ENCODE results near the gene IFNA16. TPM values are rescaled to one million over a fixed set of nuclear protein-coding genes. Genes with fewer than 3 reads are reported as not detected.
"Not testable (repeated sequence)": the region's sequence is repeated elsewhere in the genome, so short reads cannot be mapped to it uniquely, and the experiment has no call there.

The IFNA16 gene
- total and polyA plus RNA-seq, 2 experiments from 2014 or later: not detected

DNA sequence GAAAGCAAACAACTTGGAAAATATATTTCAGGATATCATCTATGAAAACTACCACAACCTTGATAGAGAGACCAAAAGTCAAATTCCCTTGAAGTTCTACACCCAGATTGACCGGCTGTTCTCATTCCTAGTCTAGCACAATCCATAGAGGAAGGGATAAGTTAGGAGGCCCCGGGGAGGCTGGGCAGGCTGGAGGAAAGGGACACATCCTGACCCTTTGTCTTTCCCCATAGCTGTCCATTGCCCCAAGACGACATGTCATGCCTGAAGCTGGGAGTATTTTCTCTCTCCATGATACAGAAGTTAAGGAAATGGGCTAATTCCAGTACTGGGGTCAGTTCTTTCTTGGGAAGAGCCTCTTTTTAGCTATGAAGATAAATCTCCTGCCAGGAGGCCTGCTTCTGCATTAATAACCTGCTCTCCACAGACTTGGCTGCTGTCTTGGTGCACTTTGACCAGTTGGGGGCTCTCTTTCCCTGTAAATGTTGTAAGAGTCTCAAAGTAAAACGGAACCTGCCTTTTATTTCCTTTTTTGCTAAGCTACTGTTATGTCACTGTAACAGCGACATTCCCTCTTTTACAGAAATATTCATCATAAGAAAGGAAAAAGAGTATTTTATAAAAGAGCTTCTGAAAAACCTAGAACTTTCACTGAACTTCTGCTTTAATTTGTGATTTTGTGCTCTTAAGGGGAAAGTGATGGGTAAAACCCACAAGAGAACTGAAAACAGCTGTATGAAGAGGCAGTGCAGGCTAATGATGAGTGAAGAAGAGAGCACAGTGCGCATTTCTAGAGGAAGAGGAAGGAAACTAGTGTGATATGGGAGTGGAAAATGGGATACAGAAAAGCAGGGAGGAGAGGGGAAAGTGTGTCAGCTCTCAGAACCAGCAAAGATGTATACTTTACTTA, 22.0 kb downstream of the IFNA16 start:
- 43% methylated on average over 6 of the region's 6 CpGs for WGBS (ENCODE audit: low lambda C conversion rate, missing lambda C conversion rate)
- H3K27ac ChIP-seq; H3K9me2 ChIP-seq (replicated peaks; ENCODE audit: insufficient read depth); H3K4me3 ChIP-seq; H3K79me2 ChIP-seq; H3K9me3 ChIP-seq (ENCODE audit: low read depth); H4K20me1 ChIP-seq (ENCODE audit: insufficient read depth, poor library complexity, severe bottlenecking); H3K27me3 ChIP-seq; H2AFZ ChIP-seq; H3K4me1 ChIP-seq (ENCODE audit: insufficient read depth); H3K36me3 ChIP-seq (replicated peaks; ENCODE audit: insufficient read depth, low read depth): not testable (repeated sequence)
- TF ChIP-seq, protein P1, sequence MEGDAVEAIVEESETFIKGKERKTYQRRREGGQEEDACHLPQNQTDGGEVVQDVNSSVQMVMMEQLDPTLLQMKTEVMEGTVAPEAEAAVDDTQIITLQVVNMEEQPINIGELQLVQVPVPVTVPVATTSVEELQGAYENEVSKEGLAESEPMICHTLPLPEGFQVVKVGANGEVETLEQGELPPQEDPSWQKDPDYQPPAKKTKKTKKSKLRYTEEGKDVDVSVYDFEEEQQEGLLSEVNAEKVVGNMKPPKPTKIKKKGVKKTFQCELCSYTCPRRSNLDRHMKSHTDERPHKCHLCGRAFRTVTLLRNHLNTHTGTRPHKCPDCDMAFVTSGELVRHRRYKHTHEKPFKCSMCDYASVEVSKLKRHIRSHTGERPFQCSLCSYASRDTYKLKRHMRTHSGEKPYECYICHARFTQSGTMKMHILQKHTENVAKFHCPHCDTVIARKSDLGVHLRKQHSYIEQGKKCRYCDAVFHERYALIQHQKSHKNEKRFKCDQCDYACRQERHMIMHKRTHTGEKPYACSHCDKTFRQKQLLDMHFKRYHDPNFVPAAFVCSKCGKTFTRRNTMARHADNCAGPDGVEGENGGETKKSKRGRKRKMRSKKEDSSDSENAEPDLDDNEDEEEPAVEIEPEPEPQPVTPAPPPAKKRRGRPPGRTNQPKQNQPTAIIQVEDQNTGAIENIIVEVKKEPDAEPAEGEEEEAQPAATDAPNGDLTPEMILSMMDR (IDR thresholded peaks at IDR 0.05; ENCODE audit: poor library complexity): peak; percentile 73
- peak overlapping the region; percentile 46 for H3K4me2 ChIP-seq
- peak; percentile 28 for DNase-seq (ENCODE audit: low spot score)

GRCh38 chr9:21187487-21187886, 29.6 kb downstream of the IFNA16 start, which contains the start of gene IFNA4:
Gene IFNA4, minus strand, starts transcription at chr9:21187587. Its CDS starts 56 bp downstream, at chr9:21187531.
- not testable (repeated sequence) for H3K79me2 ChIP-seq; H3K4me3 ChIP-seq; H2AFZ ChIP-seq; H3K27ac ChIP-seq; H3K4me2 ChIP-seq; H3K4me1 ChIP-seq (ENCODE audit: insufficient read depth); H3K27me3 ChIP-seq; H4K20me1 ChIP-seq (ENCODE audit: insufficient read depth, poor library complexity, severe bottlenecking); DNase-seq (ENCODE audit: low spot score); H3K9me3 ChIP-seq (ENCODE audit: low read depth); H3K36me3 ChIP-seq (replicated peaks; ENCODE audit: insufficient read depth, low read depth); H3K9me2 ChIP-seq (replicated peaks; ENCODE audit: insufficient read depth)
- WGBS (ENCODE audit: low lambda C conversion rate, missing lambda C conversion rate): 90% methylated on average over 3 of the region's 3 CpGs

GRCh38 chr9:21182810-21183736, 34.0 kb downstream of the IFNA16 start:
- WGBS (ENCODE audit: low lambda C conversion rate, missing lambda C conversion rate): 44% methylated on average over 4 of the region's 4 CpGs
- not testable (repeated sequence) for H3K4me1 ChIP-seq (ENCODE audit: insufficient read depth); H3K9me2 ChIP-seq (replicated peaks; ENCODE audit: insufficient read depth); H3K4me2 ChIP-seq; DNase-seq (ENCODE audit: low spot score); H2AFZ ChIP-seq; H3K27me3 ChIP-seq; H3K4me3 ChIP-seq; H4K20me1 ChIP-seq (ENCODE audit: insufficient read depth, poor library complexity, severe bottlenecking); H3K9me3 ChIP-seq (ENCODE audit: low read depth); H3K27ac ChIP-seq; H3K36me3 ChIP-seq (replicated peaks; ENCODE audit: insufficient read depth, low read depth); H3K79me2 ChIP-seq
- TF ChIP-seq, protein P1 (IDR thresholded peaks at IDR 0.05; ENCODE audit: poor library complexity): peak; percentile 49

DNA sequence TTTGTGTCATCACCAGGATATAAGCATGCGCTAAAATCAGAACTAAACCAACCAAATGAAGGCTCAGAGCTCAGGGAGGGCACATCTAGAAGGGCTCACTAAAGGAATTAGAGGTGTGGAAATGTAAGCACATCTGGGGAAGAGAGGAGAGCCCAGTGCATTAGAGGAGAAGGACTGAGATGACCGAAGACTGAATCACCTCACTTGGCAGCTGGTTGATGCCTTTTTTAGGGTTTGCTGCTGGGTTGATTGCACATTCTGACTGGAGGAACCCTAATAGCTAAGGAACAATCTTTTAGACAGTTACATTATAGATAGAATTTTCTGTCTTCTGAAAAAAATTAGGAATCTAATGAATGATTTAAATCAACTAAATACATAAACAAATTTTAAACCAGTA, 42.4 kb downstream of the IFNA16 start:
- peaks cover 5% of the 10 kb centered on the region for H3K36me3 ChIP-seq (replicated peaks; ENCODE audit: insufficient read depth, low read depth)
- no peaks in the 10 kb centered on the region for H3K9me2 ChIP-seq (replicated peaks; ENCODE audit: insufficient read depth)
- no peak for DNase-seq (ENCODE audit: low spot score)
- H3K27ac ChIP-seq: no peak overlapping the region
- no peaks in the 10 kb centered on the region for H3K79me2 ChIP-seq
- no peaks in the 10 kb centered on the region for H3K27me3 ChIP-seq
- H4K20me1 ChIP-seq (ENCODE audit: insufficient read depth, poor library complexity, severe bottlenecking): no peaks in the 10 kb centered on the region
- WGBS (ENCODE audit: low lambda C conversion rate, missing lambda C conversion rate): 94% methylated on average over 2 of the region's 2 CpGs
- H2AFZ ChIP-seq: no peak overlapping the region
- H3K4me1 ChIP-seq (ENCODE audit: insufficient read depth): no peaks in the 10 kb centered on the region
- H3K9me3 ChIP-seq (ENCODE audit: low read depth): no peaks in the 10 kb centered on the region
- TF ChIP-seq EZH2phosphoT487 (IDR thresholded peaks at IDR 0.05; ENCODE audit: low read depth, severe bottlenecking, unreplicated experiment): no peak
- TF ChIP-seq, protein P1 (IDR thresholded peaks at IDR 0.05; ENCODE audit: poor library complexity): no peak
- no peak for TF ChIP-seq EZH2 (IDR thresholded peaks at IDR 0.05; ENCODE audit: borderline replicate concordance)
- no peak overlapping the region for H3K4me3 ChIP-seq
- H3K4me2 ChIP-seq: no peak overlapping the region
